ENCODE measurements around the gene ICA1. TPM values are rescaled to one million over a fixed set of nuclear protein-coding genes. Genes with fewer than 3 reads are reported as not detected.

Gene ICA1
- total RNA-seq, 2 donors from 2014 or later: 1.4 to 9.7 TPM

- no peaks in the 10 kb centered on the region for H3K9me3 Mint-ChIP-seq
- H3K27ac Mint-ChIP-seq: no peak overlapping the region
- H3K4me3 Mint-ChIP-seq: peak overlapping the region; percentile 83
- ATAC-seq (replicated peaks): no peak
- H3K4me1 Mint-ChIP-seq: peaks cover 26% of the 10 kb centered on the region
- no peaks in the 10 kb centered on the region for H3K27me3 Mint-ChIP-seq
- H3K36me3 Mint-ChIP-seq (ENCODE audit: low read depth): no peaks in the 10 kb centered on the region
These were observed 83.6 kb downstream of the ICA1 start for GRCh38 chr7:8178353-8178752.

DNA sequence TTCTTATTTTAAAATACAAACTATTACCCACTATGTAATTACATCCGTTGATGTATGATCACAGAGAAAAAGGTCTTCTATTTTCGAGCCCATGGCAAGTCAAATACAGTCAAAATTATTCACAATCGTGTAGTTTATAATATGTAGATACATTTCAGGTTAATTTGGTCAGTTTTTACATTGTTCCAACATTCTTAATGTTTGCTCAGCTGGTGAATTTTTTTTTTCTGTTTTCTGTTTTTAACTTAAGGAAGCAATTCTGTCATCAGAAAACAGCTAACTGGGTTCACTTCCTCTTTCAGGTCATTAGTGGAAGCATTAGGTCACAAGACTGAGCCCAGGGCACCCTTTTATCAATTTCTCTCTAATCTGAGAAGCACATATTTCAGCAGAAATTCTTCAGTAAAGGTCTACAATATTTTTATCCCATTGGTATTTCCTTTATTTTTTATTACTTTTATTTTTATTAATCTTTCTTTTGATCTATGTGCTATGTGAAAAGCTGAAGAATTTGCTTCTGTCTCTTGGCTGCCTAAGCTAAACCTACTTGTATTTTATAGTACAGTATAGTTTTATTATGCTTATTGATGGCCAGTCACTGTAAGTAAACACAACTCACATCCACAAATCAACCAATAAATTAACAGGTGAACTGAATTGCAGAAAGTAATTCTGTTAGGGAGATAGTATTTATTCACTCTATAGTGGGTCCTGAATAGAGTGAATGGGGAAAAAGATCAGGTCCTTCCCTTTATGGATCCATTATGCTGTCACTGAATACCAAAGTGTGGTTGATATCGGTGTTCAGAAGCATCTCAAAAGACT is 84.6 kb downstream of the ICA1 start:
- Mint-ChIP-seq H3K27ac (peak overlapping the region; percentile 87), H3K27me3 (no peaks in the 10 kb centered on the region), H3K4me1 (peaks cover 26% of the 10 kb centered on the region), H3K9me3 (no peaks in the 10 kb centered on the region), H3K36me3 (ENCODE audit: low read depth) (no peaks in the 10 kb centered on the region), H3K4me3 (peak overlapping the region; percentile 83)
- ATAC-seq (replicated peaks): no peak

DNA sequence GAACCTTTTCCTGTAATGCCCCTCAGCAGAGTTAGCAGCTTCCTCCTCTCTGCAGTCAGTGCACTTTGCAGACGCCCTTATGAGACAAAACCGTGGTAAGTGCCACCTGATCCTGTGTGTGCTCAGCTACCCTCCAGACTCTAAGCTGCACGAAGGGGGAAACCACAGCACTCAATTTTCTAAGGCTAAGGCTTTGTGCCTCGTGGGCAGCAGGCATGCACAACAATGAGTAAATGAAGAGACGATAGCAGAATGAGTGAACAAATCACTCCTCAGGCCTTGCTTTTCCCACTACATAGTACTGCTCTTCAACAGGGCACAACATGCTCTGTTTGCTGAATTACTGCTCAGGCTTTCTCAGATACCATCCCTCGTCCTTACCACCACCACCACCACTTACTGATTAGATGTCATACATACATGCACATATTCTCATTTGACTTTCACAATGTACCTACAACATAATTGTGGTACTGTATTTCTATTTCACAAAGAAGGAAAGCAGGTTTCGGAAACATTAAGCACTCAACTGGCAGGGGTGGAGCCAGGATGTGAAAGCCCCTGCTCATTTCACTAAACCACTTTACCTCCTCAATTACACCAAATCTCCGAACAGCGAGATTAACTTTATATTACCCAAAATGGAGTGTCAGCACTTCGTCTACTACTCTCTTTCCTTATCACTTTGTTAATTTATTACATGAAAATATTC is 85.4 kb downstream of the ICA1 start:
- Mint-ChIP-seq H3K4me3 (peak overlapping the region; percentile 83), H3K9me3 (no peaks in the 10 kb centered on the region), H3K4me1 (peaks cover 26% of the 10 kb centered on the region), H3K27me3 (no peaks in the 10 kb centered on the region), H3K36me3 (ENCODE audit: low read depth) (no peaks in the 10 kb centered on the region), H3K27ac (peak overlapping the region; percentile 87)
- peak; percentile 89 for ATAC-seq (replicated peaks)

DNA sequence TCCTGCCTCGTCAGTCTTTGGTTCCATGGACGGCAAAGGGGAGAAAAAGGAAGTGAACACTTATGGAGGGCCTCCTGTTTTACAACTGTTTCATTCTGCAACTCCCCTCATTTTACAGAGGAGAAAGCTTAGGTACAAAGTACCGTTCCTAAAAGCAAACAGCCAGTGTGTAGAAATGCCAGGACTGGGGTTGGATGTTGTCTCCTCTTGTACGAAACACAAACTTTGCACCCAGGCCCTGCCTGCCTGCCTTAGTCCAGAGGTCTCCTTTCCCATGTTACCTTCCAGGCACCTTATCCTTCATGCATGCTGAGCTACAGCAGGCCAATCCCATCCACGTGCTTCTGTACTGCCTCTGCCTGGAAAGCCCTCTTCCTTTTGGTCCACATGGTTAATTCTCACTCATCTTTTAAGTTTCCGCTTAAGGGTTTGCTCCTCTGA is 86.0 kb downstream of the ICA1 start:
- Mint-ChIP-seq H3K4me3 (peak overlapping the region; percentile 83), H3K27ac (peak overlapping the region; percentile 87), H3K4me1 (peaks cover 26% of the 10 kb centered on the region), H3K9me3 (no peaks in the 10 kb centered on the region), H3K27me3 (no peaks in the 10 kb centered on the region), H3K36me3 (ENCODE audit: low read depth) (no peaks in the 10 kb centered on the region)
- ATAC-seq (replicated peaks): no peak

DNA sequence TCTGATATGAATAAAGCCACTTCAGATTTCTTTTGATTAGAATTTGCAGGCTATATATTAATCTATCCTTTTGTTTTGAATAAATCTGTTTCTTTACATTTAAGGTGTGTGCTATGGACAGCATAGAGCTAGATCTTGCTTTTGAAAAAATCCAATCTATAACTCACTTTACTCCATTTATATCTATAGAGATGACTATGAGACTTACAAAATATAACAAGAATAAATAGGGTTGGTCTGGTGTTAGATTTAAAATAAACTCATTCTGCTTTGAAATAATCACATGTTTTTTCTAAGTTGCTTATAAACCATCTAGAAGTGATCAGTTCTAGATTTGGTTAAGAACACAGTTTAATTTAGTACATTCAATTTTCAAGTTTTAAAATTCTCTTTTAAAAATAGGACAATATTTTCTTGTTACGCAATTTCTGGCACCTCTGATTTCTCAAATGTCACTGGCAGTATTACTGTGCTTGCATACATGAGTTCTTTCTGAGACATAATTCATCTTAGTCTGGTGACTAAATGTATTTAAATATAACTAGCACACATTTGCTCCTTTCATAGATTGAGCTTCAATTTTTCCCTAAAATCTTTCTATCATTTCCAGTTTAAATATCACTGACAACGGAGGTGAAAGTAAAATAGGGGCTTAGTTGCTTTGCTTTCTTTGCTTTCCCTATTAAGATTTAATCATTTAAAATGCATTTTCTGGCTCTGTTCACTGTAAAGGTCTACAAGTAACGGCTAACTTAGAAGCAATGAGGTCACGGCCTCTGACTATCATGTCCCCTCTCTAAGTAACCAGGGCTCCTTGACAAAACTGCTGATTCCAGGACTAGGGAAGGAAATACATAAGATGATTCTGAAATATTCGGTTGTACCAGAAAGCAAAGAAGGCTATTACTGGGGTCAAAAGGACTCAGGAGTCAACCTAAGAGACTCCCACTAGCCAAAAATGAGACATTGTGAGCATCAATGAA is 89.3 kb downstream of the ICA1 start:
- ATAC-seq (replicated peaks): no peak
- peaks cover 20% of the 10 kb centered on the region for H3K4me1 Mint-ChIP-seq
- no peaks in the 10 kb centered on the region for H3K36me3 Mint-ChIP-seq (ENCODE audit: low read depth)
- H3K9me3 Mint-ChIP-seq: no peaks in the 10 kb centered on the region
- no peak overlapping the region for H3K27ac Mint-ChIP-seq
- no peaks in the 10 kb centered on the region for H3K27me3 Mint-ChIP-seq
- H3K4me3 Mint-ChIP-seq: no peak overlapping the region

DNA sequence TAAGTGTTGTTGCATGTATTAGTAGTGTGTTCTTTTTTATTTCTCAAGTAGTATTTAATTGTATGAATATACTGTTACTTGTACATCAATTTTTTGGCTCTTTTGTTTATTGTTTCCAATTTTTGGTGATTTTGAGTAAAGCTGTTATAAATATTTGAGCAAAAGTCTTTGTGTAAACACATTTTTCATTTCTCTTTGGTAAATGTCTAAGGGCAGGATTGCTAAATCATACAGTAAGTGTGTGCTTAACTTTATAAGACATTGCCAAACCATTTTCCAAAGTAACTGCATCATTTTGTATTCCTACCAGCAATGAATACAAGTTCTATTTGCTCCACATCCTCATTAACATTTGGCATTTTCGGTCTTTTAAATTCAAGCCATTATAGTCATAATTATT is 92.8 kb downstream of the ICA1 start:
- no peaks in the 10 kb centered on the region for H3K27me3 Mint-ChIP-seq
- H3K9me3 Mint-ChIP-seq: no peaks in the 10 kb centered on the region
- no peak overlapping the region for H3K4me3 Mint-ChIP-seq
- H3K36me3 Mint-ChIP-seq (ENCODE audit: low read depth): no peaks in the 10 kb centered on the region
- no peak for ATAC-seq (replicated peaks)
- H3K4me1 Mint-ChIP-seq: peaks cover 4% of the 10 kb centered on the region
- no peak overlapping the region for H3K27ac Mint-ChIP-seq

- Mint-ChIP-seq H3K36me3 (ENCODE audit: low read depth) (no peaks in the 10 kb centered on the region), H3K4me1 (no peaks in the 10 kb centered on the region), H3K9me3 (no peaks in the 10 kb centered on the region), H3K27me3 (no peaks in the 10 kb centered on the region), H3K4me3 (no peak overlapping the region), H3K27ac (no peak overlapping the region)
- no peak for ATAC-seq (replicated peaks)
These were observed 93.6 kb downstream of the ICA1 start for GRCh38 chr7:8168336-8168735.

- ATAC-seq (replicated peaks): no peak
- Mint-ChIP-seq H3K27me3 (no peaks in the 10 kb centered on the region), H3K36me3 (ENCODE audit: low read depth) (no peaks in the 10 kb centered on the region), H3K4me3 (no peak overlapping the region), H3K9me3 (no peaks in the 10 kb centered on the region), H3K4me1 (no peaks in the 10 kb centered on the region), H3K27ac (no peak overlapping the region)
These were observed 96.8 kb downstream of the ICA1 start for GRCh38 chr7:8165150-8165549.

DNA sequence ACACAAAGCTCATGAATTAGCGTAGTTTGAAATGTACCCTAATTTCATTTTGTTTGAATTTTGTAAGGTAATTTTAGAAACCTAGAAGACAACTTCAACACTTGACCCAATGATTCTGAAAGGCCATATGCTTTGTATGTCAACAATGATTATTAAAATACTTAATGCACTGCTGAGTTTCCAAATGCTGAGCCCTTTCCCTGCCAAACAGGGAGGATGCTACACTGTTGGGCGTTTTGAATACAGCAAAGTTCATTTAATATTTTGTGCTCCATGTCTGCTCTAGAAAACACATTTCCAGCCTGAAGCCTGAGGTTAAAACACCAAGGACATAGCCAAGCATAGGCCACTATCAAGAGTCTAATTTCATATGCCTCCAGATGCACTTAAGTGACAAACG is 99.8 kb downstream of the ICA1 start:
- Mint-ChIP-seq H3K9me3 (no peaks in the 10 kb centered on the region), H3K27ac (no peak overlapping the region), H3K27me3 (no peaks in the 10 kb centered on the region), H3K4me1 (no peaks in the 10 kb centered on the region), H3K36me3 (ENCODE audit: low read depth) (no peaks in the 10 kb centered on the region), H3K4me3 (no peak overlapping the region)
- no peak for ATAC-seq (replicated peaks)

- ATAC-seq (replicated peaks): no peak
- Mint-ChIP-seq H3K27me3 (no peaks in the 10 kb centered on the region), H3K36me3 (ENCODE audit: low read depth) (no peaks in the 10 kb centered on the region), H3K27ac (no peak overlapping the region), H3K4me3 (no peak overlapping the region), H3K9me3 (no peaks in the 10 kb centered on the region), H3K4me1 (no peaks in the 10 kb centered on the region)
These were observed 100.6 kb downstream of the ICA1 start for GRCh38 chr7:8161364-8161828.

GRCh38 chr7:8160779-8161345 is 101.1 kb downstream of the ICA1 start:
- no peak for ATAC-seq (replicated peaks)
- H3K36me3 Mint-ChIP-seq (ENCODE audit: low read depth): no peaks in the 10 kb centered on the region
- no peaks in the 10 kb centered on the region for H3K9me3 Mint-ChIP-seq
- no peaks in the 10 kb centered on the region for H3K4me1 Mint-ChIP-seq
- no peak overlapping the region for H3K4me3 Mint-ChIP-seq
- H3K27me3 Mint-ChIP-seq: no peaks in the 10 kb centered on the region
- no peak overlapping the region for H3K27ac Mint-ChIP-seq

DNA sequence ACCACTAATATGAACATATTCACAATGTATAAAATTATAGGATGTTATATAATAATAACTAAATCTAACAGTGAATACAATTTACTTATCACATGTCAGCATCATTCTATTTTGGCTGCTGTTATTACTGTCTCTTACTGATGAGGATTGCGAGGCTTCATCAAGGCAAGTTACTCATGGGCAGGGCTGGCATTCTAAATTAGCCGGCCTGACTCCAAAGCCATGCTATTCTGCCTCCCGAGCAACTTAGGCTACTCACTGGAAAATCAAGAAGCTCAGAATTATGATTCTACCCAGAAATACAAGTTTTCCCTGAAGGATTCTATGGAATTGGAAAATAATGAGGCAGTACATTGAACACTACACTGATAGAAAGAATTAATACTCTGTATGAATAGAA is 101.7 kb downstream of the ICA1 start:
- Mint-ChIP-seq H3K36me3 (ENCODE audit: low read depth) (no peaks in the 10 kb centered on the region), H3K4me3 (no peak overlapping the region)
- ATAC-seq (replicated peaks): no peak

DNA sequence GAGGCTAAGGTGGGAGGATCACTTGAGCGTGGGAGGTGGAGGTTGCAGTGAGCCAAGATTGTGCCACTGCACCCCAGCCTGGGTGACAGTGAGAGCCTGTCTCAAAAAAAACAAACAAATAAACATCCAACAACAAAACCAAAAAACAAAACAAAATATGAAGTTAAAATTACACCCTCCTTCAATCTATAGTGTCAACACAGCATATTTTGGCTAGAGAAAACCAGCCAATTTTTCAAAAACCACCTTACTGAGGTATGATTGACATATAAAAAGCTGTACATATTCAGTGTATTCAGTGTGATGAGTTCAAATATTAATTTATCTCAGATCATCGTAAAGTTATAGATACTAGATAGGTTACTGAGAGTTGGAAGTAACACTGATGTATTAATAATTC is 102.4 kb downstream of the ICA1 start:
- Mint-ChIP-seq H3K27ac (no peak overlapping the region), H3K4me3 (no peak overlapping the region), H3K27me3 (no peaks in the 10 kb centered on the region), H3K36me3 (ENCODE audit: low read depth) (no peaks in the 10 kb centered on the region), H3K9me3 (no peaks in the 10 kb centered on the region), H3K4me1 (no peaks in the 10 kb centered on the region)
- no peak for ATAC-seq (replicated peaks)

More for the DNA sequence above, 101.7 kb downstream of the ICA1 start:
- no peaks in the 10 kb centered on the region for H3K27me3 Mint-ChIP-seq
- no peaks in the 10 kb centered on the region for H3K9me3 Mint-ChIP-seq
- no peak overlapping the region for H3K27ac Mint-ChIP-seq
- H3K4me1 Mint-ChIP-seq: no peaks in the 10 kb centered on the region

GRCh38 chr7:8157296-8157695 is 104.7 kb downstream of the ICA1 start:
- Mint-ChIP-seq H3K27ac (no peak overlapping the region), H3K4me3 (no peak overlapping the region), H3K36me3 (ENCODE audit: low read depth) (peaks cover 5% of the 10 kb centered on the region), H3K9me3 (peaks cover 5% of the 10 kb centered on the region), H3K27me3 (no peaks in the 10 kb centered on the region), H3K4me1 (peaks cover 6% of the 10 kb centered on the region)
- ATAC-seq (replicated peaks): no peak
